GM18870 (cell line): ENCODE results near the gene SIAH3.

ENCODE experiments used
- ATAC-seq: cut with Tn5 transposase; IDR thresholded peaks from one replicate; pipeline ENCODE4 v1.9.1; 2021; ENCODE audit warnings: moderate library complexity; ENCODE audit not compliant: unreplicated experiment

SIAH3 gene

DNA sequence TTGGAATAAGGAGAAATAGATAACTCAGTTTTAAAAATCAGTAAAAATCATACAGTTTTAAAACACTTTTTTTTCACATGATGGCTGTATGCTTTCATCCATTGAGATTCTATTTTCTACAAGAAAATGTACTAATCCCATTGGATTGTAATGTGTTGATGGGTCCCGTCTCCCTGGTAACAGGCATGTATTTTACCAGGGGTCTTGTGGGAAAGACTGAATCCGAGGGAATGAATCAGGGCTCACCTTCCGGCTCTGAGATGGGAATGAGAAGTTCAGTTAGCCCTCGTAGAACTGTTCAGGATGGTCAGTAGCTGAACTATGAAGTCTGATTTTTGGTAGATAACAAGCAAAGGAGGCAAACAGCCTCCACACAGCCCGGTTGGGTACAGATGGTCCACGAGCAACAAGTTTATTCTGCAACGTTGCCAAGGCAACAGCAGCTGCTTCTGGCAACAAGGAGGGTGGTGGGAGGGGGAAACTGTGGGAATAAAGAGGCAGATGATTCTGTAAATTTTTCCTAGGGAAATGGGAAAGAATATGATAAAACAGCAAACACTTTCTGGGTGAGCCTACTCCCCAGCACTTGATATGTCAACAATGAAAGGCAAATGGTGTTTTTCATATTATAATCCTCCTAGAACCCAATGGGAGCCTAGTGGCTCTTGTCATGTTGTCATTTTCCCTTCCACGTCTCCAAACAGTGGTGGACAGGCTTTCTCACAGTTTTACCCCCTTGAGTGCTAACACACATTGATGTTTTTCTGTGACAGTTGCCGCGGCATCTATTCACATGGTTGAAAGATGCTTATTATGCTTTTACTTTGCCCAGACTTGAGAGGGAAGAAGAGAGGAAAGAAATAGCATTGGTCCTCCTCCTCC is 12.4 kb upstream of the SIAH3 start:
- no peak for ATAC-seq

DNA sequence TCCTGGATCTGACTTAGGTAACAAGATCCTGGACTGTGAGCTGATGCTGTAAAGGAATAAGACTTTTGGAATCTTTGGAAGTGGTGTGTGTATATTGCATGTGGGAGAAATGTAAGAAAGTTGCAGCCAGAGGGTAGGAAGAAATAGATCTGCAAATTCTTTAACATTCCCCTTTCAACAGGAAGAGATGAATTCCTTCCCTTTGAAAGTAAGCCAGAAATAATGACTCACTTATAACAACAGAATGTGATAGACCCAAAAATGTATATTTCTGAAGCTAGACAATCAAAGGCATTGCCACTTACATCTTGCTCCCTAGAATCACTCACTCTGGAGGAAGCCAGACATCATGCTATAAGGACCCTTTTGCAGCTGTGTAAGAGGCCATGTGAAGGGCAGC is 9.8 kb upstream of the SIAH3 start:
- ATAC-seq, result no peak

DNA sequence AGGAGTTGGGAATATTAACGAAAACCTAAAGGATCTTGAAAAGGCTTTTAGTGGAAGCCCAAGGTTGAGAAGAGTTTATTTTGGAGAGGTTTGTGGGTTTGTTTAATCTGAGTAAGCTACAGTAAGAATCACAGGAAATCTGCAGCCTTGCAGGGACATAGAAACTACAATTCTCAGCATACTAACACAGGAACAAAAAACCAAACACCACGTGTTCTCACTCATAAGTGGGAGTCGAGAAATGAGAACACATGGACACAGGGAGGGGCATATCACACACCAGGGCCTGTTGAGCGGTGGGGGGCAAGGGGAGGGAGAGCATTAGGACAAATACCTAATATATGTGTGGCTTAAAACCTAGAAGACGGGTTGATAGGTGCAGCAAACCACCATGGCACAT is 8.7 kb upstream of the SIAH3 start:
- ATAC-seq, result no peak

DNA sequence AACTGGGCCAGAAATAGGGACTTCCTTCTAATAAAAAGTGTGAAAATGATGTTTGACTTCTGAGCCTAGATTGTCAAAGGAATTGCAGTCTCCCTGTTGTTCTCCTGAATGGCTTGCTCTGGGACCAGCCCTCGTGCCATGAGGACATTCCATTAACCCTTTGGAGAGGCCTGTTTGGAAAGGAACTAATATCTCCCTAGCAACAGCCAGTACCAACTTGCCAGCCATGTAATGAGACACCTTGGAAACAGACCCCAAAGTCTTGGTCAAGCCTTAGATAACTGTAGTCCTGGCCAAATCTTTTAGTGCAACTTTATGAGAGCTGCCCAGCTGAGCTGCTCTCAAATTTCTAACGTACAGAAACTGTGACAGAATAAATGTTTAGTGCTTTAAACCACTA is 8.2 kb upstream of the SIAH3 start:
- no peak for ATAC-seq

- no peak for ATAC-seq
Measured at GRCh38 chr13:45852494-45852893, 941 bp upstream of the SIAH3 start.

- no peak for ATAC-seq
Measured at GRCh38 chr13:45851956-45852355, 403 bp upstream of the SIAH3 start.

DNA sequence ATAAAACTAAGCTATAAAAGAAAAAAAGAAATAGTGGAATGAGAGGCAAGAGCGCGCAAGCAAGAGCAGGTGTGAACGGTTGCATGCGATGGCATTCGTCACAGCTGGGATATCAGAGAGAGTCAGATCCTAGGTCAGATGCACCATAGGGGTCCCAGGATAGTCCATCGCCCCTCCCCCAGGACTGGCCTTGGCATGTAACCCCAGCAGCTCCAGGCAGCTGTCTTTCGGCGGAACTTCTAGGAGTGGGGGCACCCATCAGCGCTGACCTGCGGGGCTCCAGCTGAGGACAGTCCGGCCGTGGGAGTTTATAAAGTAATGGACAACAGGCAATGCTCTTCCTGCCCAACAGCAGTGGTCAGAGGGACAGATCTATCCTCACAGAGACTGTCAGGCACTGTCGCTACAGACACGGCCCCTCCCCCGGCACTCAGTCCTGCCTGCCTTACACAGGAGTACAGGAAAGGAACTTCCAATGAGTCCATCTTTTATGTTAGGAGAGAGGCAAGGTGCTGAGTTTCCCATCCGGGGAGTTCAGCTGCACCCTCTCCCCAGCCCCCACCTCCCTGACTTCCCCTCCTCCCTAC is 1.4 kb downstream of the SIAH3 start:
- ATAC-seq, result no peak

DNA sequence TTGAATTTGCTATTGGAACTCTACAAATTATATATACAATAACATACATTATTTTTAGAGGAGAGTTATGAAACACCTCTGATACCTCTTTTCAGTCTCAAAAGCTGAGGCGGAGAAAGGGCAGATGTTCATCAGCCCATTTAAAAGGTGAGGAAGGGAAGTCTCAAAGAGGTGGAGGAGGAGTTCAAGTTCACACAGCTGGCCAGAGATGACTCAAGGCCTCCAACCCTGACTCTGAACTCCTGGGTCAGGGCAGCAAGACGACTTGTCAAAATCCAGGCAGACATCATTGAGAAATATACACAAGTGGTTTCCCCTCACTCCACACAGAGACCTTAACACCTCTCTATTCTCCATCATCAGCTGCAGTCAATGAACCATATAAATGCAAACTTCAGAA is 2.1 kb downstream of the SIAH3 start:
- no peak for ATAC-seq

DNA sequence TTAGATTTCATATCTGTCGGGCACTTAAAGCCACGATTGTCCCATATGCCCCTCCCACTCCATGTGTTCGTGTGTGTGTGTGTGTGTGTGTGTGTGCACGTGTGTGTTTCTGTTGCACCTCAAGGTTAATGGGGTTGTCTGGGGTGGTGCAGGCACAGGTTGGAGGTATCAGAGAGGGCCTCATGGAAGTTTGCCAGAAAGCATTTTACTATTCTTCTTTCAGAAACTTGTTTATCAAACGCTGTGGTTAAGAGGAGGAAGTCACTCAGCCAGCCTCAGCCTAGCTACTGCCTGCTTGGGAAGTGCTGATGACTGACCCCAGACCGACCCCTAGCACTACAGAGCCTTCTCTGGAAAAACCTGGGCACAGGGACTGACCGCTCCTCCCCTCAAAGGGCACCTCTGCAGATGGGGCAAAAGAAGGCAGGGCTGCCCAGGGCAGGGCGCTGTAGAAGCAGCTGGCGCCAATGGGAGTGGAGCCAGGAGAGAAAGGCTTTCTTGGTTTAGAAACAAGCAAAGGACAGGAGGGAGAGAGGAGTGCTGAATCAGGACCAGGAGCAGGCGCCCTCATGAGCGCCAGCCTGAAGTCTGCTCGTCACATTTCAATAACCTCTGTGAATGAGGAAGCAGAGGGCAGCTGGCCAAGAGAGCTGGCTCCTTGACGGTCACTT is 3.9 kb downstream of the SIAH3 start:
- ATAC-seq, result no peak

DNA sequence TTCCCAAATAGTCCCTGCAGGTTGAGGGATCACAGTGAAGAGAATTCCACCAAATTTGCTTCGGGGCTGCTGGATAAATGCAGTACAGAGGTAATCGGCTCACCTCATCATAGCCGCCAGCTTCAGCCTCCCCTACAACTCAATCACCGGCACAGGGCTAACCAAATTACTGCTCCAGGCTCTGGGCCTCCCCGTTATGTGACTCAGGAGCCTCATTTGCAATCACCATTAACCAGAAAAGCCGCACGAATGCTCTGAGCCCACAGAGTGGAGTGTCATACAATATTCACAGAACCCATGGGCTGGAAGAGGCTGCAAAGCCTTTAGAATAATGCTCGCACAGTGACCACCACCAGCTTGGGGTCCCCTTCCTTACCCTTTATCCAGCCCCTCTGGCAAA is 4.9 kb downstream of the SIAH3 start:
- no peak for ATAC-seq

- no peak for ATAC-seq
Measured at GRCh38 chr13:45838171-45838745, 13.3 kb downstream of the SIAH3 start.

GRCh38 chr13:45837111-45837510 is 14.4 kb downstream of the SIAH3 start:
- no peak for ATAC-seq

- no peak for ATAC-seq
Measured at GRCh38 chr13:45834411-45834994, 17.1 kb downstream of the SIAH3 start.

DNA sequence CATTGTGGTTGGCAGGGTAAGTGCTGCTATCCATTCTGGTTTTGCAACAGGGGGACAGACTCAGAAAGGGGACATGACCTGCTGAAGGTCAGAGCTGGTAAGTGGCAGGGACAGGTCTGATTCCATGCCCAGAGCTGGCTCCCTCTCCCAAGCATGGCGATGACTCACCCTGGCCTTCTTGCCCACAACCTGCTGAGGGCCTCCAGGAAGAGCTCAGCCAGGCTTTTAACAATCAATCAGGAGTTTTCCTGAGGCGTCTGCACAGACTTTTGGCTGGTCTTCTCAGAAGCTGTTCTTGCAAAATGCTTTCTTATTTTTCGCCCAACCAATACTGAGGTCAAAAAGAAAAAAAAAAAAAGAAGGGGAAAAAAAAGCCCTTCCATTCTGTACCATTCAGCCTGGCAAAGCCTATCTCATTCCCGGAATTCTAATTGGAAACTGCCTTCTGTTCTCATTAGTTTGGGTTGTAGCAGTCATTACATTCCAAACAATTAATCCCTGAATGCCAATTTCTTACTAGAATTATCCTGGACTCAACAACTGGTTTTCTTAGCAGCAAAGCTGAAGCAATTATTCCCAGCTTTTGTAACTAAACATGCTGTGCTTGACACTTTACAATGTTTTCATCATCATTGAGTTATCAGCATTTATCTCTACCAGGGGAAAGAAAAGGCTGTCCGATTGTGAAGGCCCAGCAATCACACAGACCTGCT is 17.7 kb downstream of the SIAH3 start:
- no peak for ATAC-seq

DNA sequence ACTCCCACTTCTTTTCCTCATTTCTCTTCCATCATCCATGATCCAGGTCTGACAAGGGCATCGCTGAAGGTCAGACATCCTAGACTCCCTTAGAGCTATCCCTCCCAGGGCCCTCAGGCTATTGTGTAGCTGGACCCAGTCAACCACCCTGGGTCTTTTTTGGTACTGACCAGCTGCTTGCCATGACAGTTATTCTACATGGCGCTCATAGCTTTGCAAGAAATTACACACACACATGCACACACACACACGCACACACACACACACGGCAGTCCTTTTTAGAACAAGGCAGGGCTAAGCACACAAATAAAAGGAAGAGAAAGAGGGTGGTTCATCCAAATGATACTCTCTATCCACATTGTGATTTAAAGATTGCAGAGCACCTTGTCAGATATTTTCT is 18.3 kb downstream of the SIAH3 start:
- ATAC-seq, result no peak

GRCh38 chr13:45831851-45832250 is 19.7 kb downstream of the SIAH3 start:
- ATAC-seq, result no peak

GRCh38 chr13:45830121-45830520 is 21.4 kb downstream of the SIAH3 start:
- no peak for ATAC-seq

GRCh38 chr13:45828256-45828968 is 23.1 kb downstream of the SIAH3 start:
- ATAC-seq, result no peak

DNA sequence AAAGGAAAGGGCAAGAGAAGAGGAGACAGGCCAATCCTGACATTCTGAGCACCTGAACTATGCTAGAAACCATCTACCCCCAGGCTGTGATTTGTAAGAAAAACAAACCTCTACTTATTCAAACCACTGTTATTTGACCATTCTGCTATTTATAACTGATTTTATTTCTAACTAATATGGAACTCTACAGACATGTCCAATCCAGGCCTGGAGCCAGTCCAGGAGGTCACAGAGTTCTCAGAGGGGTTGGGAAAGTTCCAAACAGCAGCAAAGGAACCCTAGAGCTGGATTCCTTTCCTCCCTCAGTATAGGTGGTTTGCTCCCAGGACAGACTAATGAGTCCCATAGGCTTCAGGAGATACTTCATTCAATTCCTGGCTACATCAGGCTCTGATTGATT is 24.2 kb downstream of the SIAH3 start:
- ATAC-seq, result no peak

GRCh38 chr13:45826731-45827130 is 24.8 kb downstream of the SIAH3 start:
- ATAC-seq, result peak; percentile 67
